Tibial artery (tissue), 4 donors: ENCODE measurements around the gene GPR176.

Experiments
- DNase-seq, 2 donors: peaks; one replicate each; pipeline ENCODE4 v3.0.0-alpha.2; 2019
- H3K27ac ChIP-seq, 2 donors: fragments of 200-600 bp; sonication (generic) in 1 of 2; 1 replicate in 1 of 2; 2 replicates in 1 of 2; pipeline ENCODE4 v1.5.1; 2018 to 2019; ENCODE audit warnings: mild to moderate bottlenecking in 1 of 2
- H3K27me3 ChIP-seq, 2 donors: fragments of 200-600 bp; sonication (generic) in 1 of 2; one replicate each; pipeline versions ENCODE4 v1.5.1 to v1.6.0; 2016 to 2019
- H3K36me3 ChIP-seq, 3 donors: fragments of 200-600 bp; sonication (generic) in 2 of 3; one replicate each; pipeline ENCODE4 v1.5.1; 2016 to 2019; ENCODE audit warnings: mild to moderate bottlenecking in 2 of 3
- H3K4me1 ChIP-seq, 4 donors: fragments of 200-600 bp; sonication (generic) in 2 of 4; 1 replicate in 3 of 4; 2 replicates in 1 of 4; pipeline ENCODE4 v1.5.1; 2016 to 2019
- H3K4me3 ChIP-seq, 2 donors: fragments of 200-600 bp; sonication (generic) in 1 of 2; 1 replicate in 1 of 2; 2 replicates in 1 of 2; pipeline ENCODE4 v1.5.1; 2018 to 2019; ENCODE audit warnings: mild to moderate bottlenecking in 2 of 2
- H3K9me3 ChIP-seq, 3 donors: fragments of 200-600 bp; sonication (generic) in 1 of 3; one replicate each; pipeline ENCODE4 v1.5.1; 2016 to 2019
- CTCF ChIP-seq, 2 experiments: fragments of 200-600 bp in 1 of 2; fragments of 450-650 bp in 1 of 2; IDR thresholded peaks; one replicate each; pipeline ENCODE4 v1.5.1; 2017 to 2019; ENCODE audit warnings: antibody characterized with exemption in 2 of 2, mild to moderate bottlenecking in 1 of 2, moderate library complexity in 1 of 2
- intact Hi-C: fragments of 100-400 bp; cut with DNase I; formaldehyde crosslinking; loops from one replicate; pipeline ENCODE4 v1.15.0; 2023; ENCODE audit warnings: low total_unique reads

Gene GPR176

DNA sequence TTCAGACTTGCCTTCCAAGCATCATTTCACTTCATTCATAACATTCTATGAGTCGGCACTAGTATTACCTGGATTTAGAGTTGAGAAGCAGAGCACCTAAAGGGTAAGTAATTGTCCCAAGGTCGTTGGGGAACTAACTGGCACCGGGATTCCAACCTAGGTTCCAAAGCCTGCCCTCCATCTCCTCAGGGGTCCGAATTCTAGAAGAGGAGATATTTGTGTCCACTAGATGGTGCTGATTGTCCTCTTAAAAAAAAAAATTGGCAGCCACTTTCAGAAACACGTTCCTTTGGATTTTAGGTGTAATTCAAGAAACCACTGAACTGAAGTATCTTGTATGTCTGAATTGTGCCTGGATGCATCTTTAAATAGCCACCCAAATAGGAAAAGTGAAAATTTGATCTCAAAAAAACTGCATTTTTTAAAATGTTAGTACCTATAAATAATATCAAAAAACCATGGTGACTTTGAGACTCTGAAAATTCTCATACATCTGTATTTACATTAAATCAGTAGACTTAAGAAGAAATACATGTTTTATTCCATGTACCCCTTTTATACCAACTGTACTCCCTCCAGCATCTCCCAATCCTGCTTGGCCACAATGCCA is 133.5 kb downstream of the GPR176 start:
- Histone ChIP-seq H3K27ac (no peak overlapping the region), H3K36me3 (no peaks in the 10 kb centered on the region), H3K4me3 (no peak overlapping the region), H3K27me3 (no peaks in the 10 kb centered on the region), H3K9me3 (no peaks in the 10 kb centered on the region), H3K4me1 (peaks cover 0 to 18% (median 12%) of the 10 kb centered on the region in 4 donors)
- TF ChIP-seq CTCF (IDR thresholded peaks at IDR 0.05): peak; percentile 59 to 62
- no peak for DNase-seq
- intact Hi-C loops: loop anchor here (5.0 to 10.0 kb wide), 2 partner anchors 191 to 258 kb away; no protein-coding TSS in a partner anchor

GRCh38 chr15:39785841-39786240 is 134.2 kb downstream of the GPR176 start:
- H3K36me3 ChIP-seq: no peaks in the 10 kb centered on the region
- intact Hi-C loops: loop anchor here (5.0 to 10.0 kb wide), 2 partner anchors 191 to 259 kb away; no protein-coding TSS in a partner anchor
- no peak for DNase-seq

DNA sequence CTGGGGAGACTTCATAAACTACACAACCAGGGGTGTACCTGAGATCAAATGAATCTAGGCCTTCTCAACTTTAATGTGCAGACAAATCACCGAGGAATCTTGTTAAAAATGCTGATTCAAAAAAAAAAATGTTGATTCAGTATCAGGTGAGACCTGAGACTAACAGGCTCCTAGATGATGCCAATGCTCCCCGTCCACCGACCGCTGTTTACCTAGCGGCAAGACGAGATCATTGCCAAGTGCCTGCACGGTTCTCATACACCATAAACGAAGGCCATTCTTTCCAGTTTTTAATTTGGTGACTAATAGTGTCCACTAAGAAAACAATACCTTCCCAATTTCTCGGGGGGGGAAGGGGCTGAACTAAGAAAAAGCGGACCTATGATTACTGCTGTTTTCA is 134.9 kb downstream of the GPR176 start:
- no peak for DNase-seq
- Histone ChIP-seq H3K27me3 (no peaks in the 10 kb centered on the region), H3K9me3 (no peaks in the 10 kb centered on the region), H3K27ac (no peak overlapping the region), H3K4me3 (no peak overlapping the region), H3K36me3 (no peaks in the 10 kb centered on the region), H3K4me1 (peaks cover 0 to 18% (median 12%) of the 10 kb centered on the region in 4 donors)
- intact Hi-C loops: loop anchor here (5.0 to 10.0 kb wide), 2 partner anchors 192 to 260 kb away; no protein-coding TSS in a partner anchor
- no peak for TF ChIP-seq CTCF (IDR thresholded peaks at IDR 0.05)

More at GRCh38 chr15:39785841-39786240, 134.2 kb downstream of the GPR176 start:
- no peaks in the 10 kb centered on the region for H3K27me3 ChIP-seq
- H3K27ac ChIP-seq: no peak overlapping the region
- no peak for TF ChIP-seq CTCF (IDR thresholded peaks at IDR 0.05)
- H3K9me3 ChIP-seq: no peaks in the 10 kb centered on the region
- peaks cover 0 to 18% (median 12%) of the 10 kb centered on the region in 4 donors for H3K4me1 ChIP-seq
- no peak overlapping the region for H3K4me3 ChIP-seq

GRCh38 chr15:39784638-39785037 is 135.4 kb downstream of the GPR176 start:
- H3K4me3 ChIP-seq: no peak overlapping the region
- no peak for DNase-seq
- H3K27me3 ChIP-seq: no peaks in the 10 kb centered on the region
- intact Hi-C loops: loop anchor here (5.0 to 10.0 kb wide), 3 partner anchors 148 to 260 kb away; partner anchors contain the start of gene EIF2AK4
- peaks cover 0 to 18% (median 12%) of the 10 kb centered on the region in 4 donors for H3K4me1 ChIP-seq
- TF ChIP-seq CTCF (IDR thresholded peaks at IDR 0.05): no peak
- H3K36me3 ChIP-seq: no peaks in the 10 kb centered on the region
- no peak overlapping the region for H3K27ac ChIP-seq
- no peaks in the 10 kb centered on the region for H3K9me3 ChIP-seq

DNA sequence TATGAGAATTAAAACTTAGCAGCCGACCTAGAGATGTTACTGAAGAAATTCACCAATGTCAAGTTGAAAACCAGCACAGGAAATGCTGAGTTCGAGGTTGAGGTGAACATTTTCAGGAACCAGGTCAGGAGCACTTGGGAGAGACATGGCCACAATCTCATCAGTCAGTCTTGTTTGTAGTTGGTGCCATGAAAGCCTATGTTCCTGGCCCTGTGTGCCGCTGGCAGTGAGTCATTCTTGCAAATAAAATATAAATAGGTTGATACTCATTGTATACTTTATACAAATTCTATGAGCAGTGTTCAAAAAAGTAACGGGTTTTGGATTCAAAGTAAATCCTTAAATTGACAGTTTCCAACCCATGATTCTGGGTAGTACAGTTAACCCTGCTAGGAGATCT is 135.9 kb downstream of the GPR176 start:
- Histone ChIP-seq H3K27me3 (no peaks in the 10 kb centered on the region), H3K4me3 (no peak overlapping the region), H3K27ac (peak overlapping the region in 1 of 2 donors; percentile 63), H3K36me3 (no peaks in the 10 kb centered on the region), H3K4me1 (peaks cover 0 to 18% (median 12%) of the 10 kb centered on the region in 4 donors), H3K9me3 (no peaks in the 10 kb centered on the region)
- no peak for DNase-seq
- intact Hi-C loops: loop anchor here (5.0 to 10.0 kb wide), 2 partner anchors 148 to 261 kb away; partner anchors contain the start of gene EIF2AK4
- TF ChIP-seq CTCF (IDR thresholded peaks at IDR 0.05): no peak
